Measurements from ENCODE around the gene SOX9.

DNA sequence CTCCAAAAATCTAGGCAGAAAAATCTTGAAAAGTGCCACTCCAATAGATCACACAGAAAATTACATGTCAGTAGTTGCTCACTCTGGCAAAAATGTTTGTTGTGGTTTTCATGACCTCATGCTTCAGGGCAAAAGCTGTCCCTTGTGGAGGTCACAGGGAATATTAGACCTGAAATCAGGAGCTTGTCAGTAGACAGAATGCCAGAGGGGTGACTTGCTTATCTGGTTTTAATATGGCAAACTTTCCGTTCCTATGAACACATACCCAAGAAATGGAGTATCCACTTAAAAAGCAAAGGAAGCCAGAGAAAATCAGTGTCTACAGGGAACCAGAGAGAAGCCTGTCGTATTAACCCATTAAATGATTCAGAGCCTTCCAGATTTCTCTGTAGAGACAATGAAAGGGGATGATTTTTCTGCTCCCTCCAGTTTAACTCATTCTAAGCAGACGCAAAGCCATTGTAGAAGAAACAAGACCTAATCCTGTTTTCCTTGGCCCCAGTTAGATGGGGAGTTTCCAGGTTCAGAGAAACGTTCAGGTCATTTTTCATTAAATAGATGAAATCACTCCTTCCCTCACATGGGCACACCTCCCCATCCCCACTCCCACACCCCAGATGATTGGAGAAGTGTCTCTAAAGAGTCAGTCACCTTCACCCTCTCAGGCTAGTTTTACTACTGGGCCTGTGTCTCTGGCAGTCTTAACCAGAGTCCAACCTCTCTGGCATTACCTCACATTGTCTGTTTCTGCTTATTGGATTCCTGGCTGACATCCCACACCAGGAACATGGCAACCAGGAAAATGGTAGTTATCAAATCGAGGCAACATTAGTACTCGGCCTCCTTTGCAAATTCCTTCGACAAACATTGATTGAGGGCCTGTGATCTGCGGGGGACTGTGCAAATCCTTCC, 6.0 kb downstream of the SOX9 start:
- TF ChIP-seq YY1 (IDR thresholded peaks at IDR 0.05; ENCODE audit: insufficient read depth, insufficient read length) (no peak), ZNF274 (IDR thresholded peaks at IDR 0.05; ENCODE audit: low read depth, low read length) (no peak), SUZ12 (IDR thresholded peaks at IDR 0.05; ENCODE audit: extremely low read depth, insufficient read depth, insufficient read length) (no peak)
